Activated B cell treated with CpG ODN at 0.5 μM for 24 hours (primary cell): ENCODE measurements around the gene LRRC71. TPM values are rescaled to one million over a fixed set of nuclear protein-coding genes. Genes with fewer than 3 reads are reported as not detected.

Experiments
- ATAC-seq: fragments of 200-7000 bp; cut with Tn5 transposase; one replicate; pipeline ENCODE4 v1.10.0; 2021; ENCODE audit warnings: low read depth, mild to moderate bottlenecking, moderate library complexity
- CTCF ChIA-PET: fragments of 350-600 bp; sonication (Branson Sonifier 250); formaldehyde crosslinking; loops from one replicate; lab custom pipeline; 2021; ENCODE audit warnings: antibody characterized with exemption; lab: Charles Lee
- POLR2A ChIA-PET: fragments of 350-600 bp; sonication (Branson Sonifier 250); formaldehyde crosslinking; loops from one replicate; lab custom pipeline; 2021; ENCODE audit warnings: antibody characterized with exemption; lab: Charles Lee
- DNase-seq: peaks from one replicate; pipeline ENCODE4 v3.0.0; 2022
- H3K27ac Mint-ChIP-seq: one replicate; pipeline ENCODE4 v1.8.0; 2020; ENCODE audit warnings: mixed read lengths
- H3K27me3 Mint-ChIP-seq: one replicate; pipeline ENCODE4 v1.8.0; 2021; ENCODE audit warnings: mixed read lengths
- H3K36me3 Mint-ChIP-seq: one replicate; pipeline ENCODE4 v1.8.0; 2021; ENCODE audit warnings: low read depth, mixed read lengths
- H3K4me1 Mint-ChIP-seq: one replicate; pipeline ENCODE4 v1.8.0; 2021; ENCODE audit warnings: mixed read lengths
- H3K4me3 Mint-ChIP-seq: one replicate; pipeline ENCODE4 v1.8.0; 2020; ENCODE audit warnings: mild to moderate bottlenecking, mixed read lengths
- H3K9me3 Mint-ChIP-seq: one replicate; pipeline ENCODE4 v1.8.0; 2020; ENCODE audit warnings: mixed read lengths
- intact Hi-C: fragments of 100-400 bp; cut with micrococcal nuclease; formaldehyde crosslinking; loops from one replicate; pipeline ENCODE4 v1.15.1; 2024
- total RNA-seq: library from RNA; stranded (reverse); gene quantifications from 2 replicates; pipeline ENCODE4 v1.2.3, GENCODE V29; 2022
- TF ChIP-seq, protein P1 (sequence below): fragments of 200-600 bp; IDR thresholded peaks from one replicate; pipeline ENCODE4 v1.8.0; 2022; ENCODE audit warnings: antibody characterized with exemption, mild to moderate bottlenecking

Gene LRRC71
- total RNA-seq, 1 donor from 2014 or later = not detected

DNA sequence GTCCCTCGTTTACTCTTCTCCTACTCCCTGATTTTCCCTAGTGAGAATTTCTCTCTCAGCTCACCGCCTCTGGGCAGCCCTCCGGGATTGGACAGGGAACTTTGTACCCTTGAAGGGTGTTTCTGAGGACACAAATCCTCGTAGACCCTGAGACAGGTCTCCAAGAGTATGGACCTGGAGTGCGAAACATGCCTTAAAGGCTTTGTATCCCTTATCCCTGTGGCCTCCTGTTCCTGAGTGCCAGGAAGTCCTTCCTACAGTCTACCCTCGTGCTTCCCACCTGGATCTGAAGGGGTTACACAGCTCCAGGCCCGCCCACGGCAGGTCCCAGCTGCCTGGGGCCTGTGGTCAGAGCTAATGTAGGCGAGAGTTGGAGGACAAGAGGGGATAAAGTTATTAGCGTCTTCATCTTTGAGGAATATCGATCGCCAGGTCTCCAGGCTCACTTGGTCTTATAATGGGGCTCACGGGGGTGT is 34.5 kb upstream of the LRRC71 start:
- ATAC-seq (no peak), DNase-seq (no peak)
- ChIA-PET POLR2A (interaction anchor here (0.6 kb wide), 1 partner anchor 356 kb away, joined by 3 read pairs; no protein-coding TSS in a partner anchor), CTCF (interaction anchor here (1.3 kb wide), 1 partner anchor 196 kb away, joined by 4 read pairs; no protein-coding TSS in a partner anchor)
- Mint-ChIP-seq H3K27ac (no peak overlapping the region), H3K4me1 (no peaks in the 10 kb centered on the region), H3K36me3 (no peaks in the 10 kb centered on the region), H3K9me3 (no peaks in the 10 kb centered on the region), H3K4me3 (no peak overlapping the region), H3K27me3 (peaks cover 49% of the 10 kb centered on the region)
- intact Hi-C loops = no loop called here
- TF ChIP-seq, protein P1, sequence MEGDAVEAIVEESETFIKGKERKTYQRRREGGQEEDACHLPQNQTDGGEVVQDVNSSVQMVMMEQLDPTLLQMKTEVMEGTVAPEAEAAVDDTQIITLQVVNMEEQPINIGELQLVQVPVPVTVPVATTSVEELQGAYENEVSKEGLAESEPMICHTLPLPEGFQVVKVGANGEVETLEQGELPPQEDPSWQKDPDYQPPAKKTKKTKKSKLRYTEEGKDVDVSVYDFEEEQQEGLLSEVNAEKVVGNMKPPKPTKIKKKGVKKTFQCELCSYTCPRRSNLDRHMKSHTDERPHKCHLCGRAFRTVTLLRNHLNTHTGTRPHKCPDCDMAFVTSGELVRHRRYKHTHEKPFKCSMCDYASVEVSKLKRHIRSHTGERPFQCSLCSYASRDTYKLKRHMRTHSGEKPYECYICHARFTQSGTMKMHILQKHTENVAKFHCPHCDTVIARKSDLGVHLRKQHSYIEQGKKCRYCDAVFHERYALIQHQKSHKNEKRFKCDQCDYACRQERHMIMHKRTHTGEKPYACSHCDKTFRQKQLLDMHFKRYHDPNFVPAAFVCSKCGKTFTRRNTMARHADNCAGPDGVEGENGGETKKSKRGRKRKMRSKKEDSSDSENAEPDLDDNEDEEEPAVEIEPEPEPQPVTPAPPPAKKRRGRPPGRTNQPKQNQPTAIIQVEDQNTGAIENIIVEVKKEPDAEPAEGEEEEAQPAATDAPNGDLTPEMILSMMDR = no peak

DNA sequence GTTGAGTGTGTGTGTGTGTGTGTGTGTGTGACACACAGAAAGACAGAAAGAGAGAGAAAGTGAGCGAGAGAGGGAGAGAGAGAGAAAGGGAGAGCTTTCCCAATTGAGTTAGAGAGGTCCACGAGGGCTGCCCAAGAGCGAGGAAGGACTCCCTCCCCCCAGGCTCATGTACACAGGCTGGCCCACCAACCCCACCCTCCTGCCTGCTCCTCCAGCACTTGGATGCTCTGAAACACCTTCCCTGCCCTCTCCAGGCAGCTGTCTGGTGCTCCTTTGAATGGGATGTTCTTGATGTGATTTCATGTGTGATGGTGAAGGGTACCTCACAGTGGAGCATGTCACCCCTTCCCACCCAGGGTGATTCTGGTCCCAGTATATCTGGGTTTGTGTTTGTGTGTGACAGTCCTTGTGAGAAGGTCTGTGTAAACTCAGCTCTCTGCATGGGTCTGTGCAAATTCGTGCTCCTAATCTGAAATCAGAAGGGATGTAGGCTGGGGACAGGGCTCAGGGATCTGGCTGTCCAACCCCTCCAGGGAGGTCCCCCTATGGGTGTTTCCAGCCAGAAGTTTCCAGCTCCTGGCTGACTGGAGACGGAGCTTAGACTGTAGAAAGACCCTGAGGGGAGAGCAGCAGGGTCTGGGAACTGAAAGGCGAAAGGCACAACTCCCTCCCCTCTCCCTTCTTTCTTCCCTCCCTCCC is 33.7 kb upstream of the LRRC71 start:
- Mint-ChIP-seq H3K27ac (no peak overlapping the region), H3K36me3 (no peaks in the 10 kb centered on the region), H3K4me1 (no peaks in the 10 kb centered on the region), H3K4me3 (no peak overlapping the region), H3K9me3 (no peaks in the 10 kb centered on the region), H3K27me3 (peaks cover 55% of the 10 kb centered on the region)
- POLR2A ChIA-PET = no interaction called here
- TF ChIP-seq, protein P1 = no peak
- ATAC-seq (no peak), DNase-seq (no peak)
- intact Hi-C loops = no loop called here
- CTCF ChIA-PET = interaction anchor here (1.2 to 1.7 kb wide), 2 partner anchors 161 to 197 kb away, joined by 3 to 7 read pairs; no protein-coding TSS in a partner anchor

GRCh38 chr1:156887317-156887716 is 33.1 kb upstream of the LRRC71 start:
- peaks cover 56% of the 10 kb centered on the region for H3K27me3 Mint-ChIP-seq

DNA sequence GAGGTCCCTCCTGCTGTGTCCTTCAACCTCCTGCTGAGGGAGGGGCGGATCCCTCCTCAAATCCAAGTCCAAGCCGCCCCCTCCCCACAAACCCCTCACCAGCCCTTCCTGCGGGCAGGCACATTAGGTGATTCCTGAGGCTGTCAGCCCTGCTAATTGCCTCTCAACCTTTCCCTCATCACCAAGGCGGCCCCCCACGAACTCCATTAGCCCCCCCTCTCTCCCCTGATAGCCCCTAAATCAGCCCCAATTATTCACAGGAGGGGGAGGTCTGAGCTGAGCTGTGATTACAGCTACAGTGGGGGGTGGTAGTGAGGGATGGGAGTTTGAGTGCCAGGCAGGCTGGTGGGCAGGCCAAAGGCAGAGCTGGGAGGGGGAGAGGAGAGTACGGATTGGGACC is 32.7 kb upstream of the LRRC71 start:
- Mint-ChIP-seq H3K4me1 (peaks cover 2% of the 10 kb centered on the region), H3K27ac (no peak overlapping the region), H3K4me3 (no peak overlapping the region), H3K36me3 (no peaks in the 10 kb centered on the region), H3K27me3 (peaks cover 56% of the 10 kb centered on the region), H3K9me3 (no peaks in the 10 kb centered on the region)
- CTCF ChIA-PET = interaction anchor here (0.6 to 1.7 kb wide), 2 partner anchors 49 to 198 kb away, joined by 3 to 7 read pairs; no protein-coding TSS in a partner anchor
- TF ChIP-seq, protein P1 = no peak
- no peak for DNase-seq
- POLR2A ChIA-PET = interaction anchor here (0.6 kb wide), 1 partner anchor 202 kb away, joined by 4 read pairs; no protein-coding TSS in a partner anchor
- no peak for ATAC-seq
- intact Hi-C loops = no loop called here

More at GRCh38 chr1:156887317-156887716, 33.1 kb upstream of the LRRC71 start:
- no peak overlapping the region for H3K27ac Mint-ChIP-seq
- TF ChIP-seq, protein P1 = no peak
- intact Hi-C loops = no loop called here
- peaks cover 2% of the 10 kb centered on the region for H3K4me1 Mint-ChIP-seq
- no peak overlapping the region for H3K4me3 Mint-ChIP-seq
- no peaks in the 10 kb centered on the region for H3K9me3 Mint-ChIP-seq
- H3K36me3 Mint-ChIP-seq = no peaks in the 10 kb centered on the region
- ATAC-seq = no peak
- DNase-seq = no peak
- CTCF ChIA-PET = interaction anchor here (0.6 to 1.7 kb wide), 3 partner anchors 49 to 198 kb away, joined by 3 to 7 read pairs (median 3); no protein-coding TSS in a partner anchor
- POLR2A ChIA-PET = no interaction called here
